Stromal cell of bone marrow (primary cell): ENCODE measurements around the gene DYNC1H1.
A peak's percentile ranks its signal among the peaks of the same experiment; 100 is the strongest.

Source experiments
- DNase-seq: peaks from one replicate; pipeline ENCODE4 v3.0.0-alpha.2; 2012; ENCODE audit warnings: low read depth

The DYNC1H1 gene

GRCh38 chr14:102037686-102038085, 73.3 kb downstream of the DYNC1H1 start:
- DNase-seq: no peak

- DNase-seq: no peak
Observed at GRCh38 chr14:102039157-102039556, 74.8 kb downstream of the DYNC1H1 start.

GRCh38 chr14:102040153-102040552, 75.8 kb downstream of the DYNC1H1 start:
- no peak for DNase-seq

GRCh38 chr14:102042699-102043098, 78.3 kb downstream of the DYNC1H1 start:
- no peak for DNase-seq

GRCh38 chr14:102043251-102044025, 79.1 kb downstream of the DYNC1H1 start:
- DNase-seq: no peak

- DNase-seq: no peak
Observed at GRCh38 chr14:102044566-102044965, 80.2 kb downstream of the DYNC1H1 start.

- DNase-seq: peak; percentile 43
Observed at GRCh38 chr14:102046337-102047278, 82.2 kb downstream of the DYNC1H1 start.

- DNase-seq: no peak
Observed at GRCh38 chr14:102047808-102048540, 83.6 kb downstream of the DYNC1H1 start.

GRCh38 chr14:102049258-102050025, 85.1 kb downstream of the DYNC1H1 start:
- DNase-seq: no peak

GRCh38 chr14:102050026-102050405, 85.6 kb downstream of the DYNC1H1 start:
- no peak for DNase-seq

GRCh38 chr14:102050625-102051024, 86.3 kb downstream of the DYNC1H1 start:
- DNase-seq: peak; percentile 86

- DNase-seq: no peak
Observed at GRCh38 chr14:102052522-102052921, 88.1 kb downstream of the DYNC1H1 start.

GRCh38 chr14:102055181-102055901, 91.0 kb downstream of the DYNC1H1 start:
- DNase-seq: peak; percentile 25

GRCh38 chr14:102056694-102057442, 92.5 kb downstream of the DYNC1H1 start:
- no peak for DNase-seq

- no peak for DNase-seq
Observed at GRCh38 chr14:102057480-102058114, 93.2 kb downstream of the DYNC1H1 start.

- DNase-seq: no peak
Observed at GRCh38 chr14:102058146-102058545, 93.8 kb downstream of the DYNC1H1 start.

GRCh38 chr14:102058961-102059360, 94.6 kb downstream of the DYNC1H1 start:
- DNase-seq: no peak

GRCh38 chr14:102063109-102063807, 98.9 kb downstream of the DYNC1H1 start:
- peak; percentile 83 for DNase-seq
